Right cardiac atrium (tissue), 5 donors: ENCODE measurements around the gene AMOTL1. TPM values are rescaled to one million over a fixed set of nuclear protein-coding genes. Genes with fewer than 3 reads are reported as not detected.

Experiments
- ATAC-seq, 2 donors: fragments of 200-7000 bp; cut with Tn5 transposase; one replicate each; pipeline versions ENCODE4 v1.8.0 to v1.9.1; 2020; ENCODE audit warnings: moderate library complexity in 2 of 2, mild to moderate bottlenecking in 1 of 2
- DNase-seq, 3 donors: peaks; one replicate each; pipeline ENCODE4 v3.0.0-alpha.2; 2020
- H3K27ac ChIP-seq: one replicate; pipeline ENCODE4 v1.5.1; 2013; ENCODE audit warnings: mild to moderate bottlenecking, low read length, control low read depth, moderate library complexity
- H3K27me3 ChIP-seq: one replicate; pipeline ENCODE4 v1.6.1; 2013; ENCODE audit not compliant: control insufficient read depth, insufficient read depth
- H3K4me1 ChIP-seq: one replicate; pipeline ENCODE4 v1.6.1; 2013; ENCODE audit warnings: low read length; ENCODE audit not compliant: control insufficient read depth, insufficient read depth
- H3K4me3 ChIP-seq: one replicate; pipeline ENCODE4 v1.5.1; 2013; ENCODE audit warnings: low read length, control low read depth
- H3K9me3 ChIP-seq: one replicate; pipeline ENCODE4 v1.6.1; 2013; ENCODE audit warnings: low read length; ENCODE audit not compliant: control insufficient read depth
- WGBS: extraction: QIAGEN DNeasy Blood & Tissue Kit; methylation state at CpG from one replicate; pipeline ENCODE4 v1.1.7; 2013; 5-methylcytosine and 5-hydroxymethylcytosine counted together
- intact Hi-C, 4 donors: fragments of 100-400 bp; cut with DNase I; formaldehyde crosslinking; loops; one replicate each; pipeline versions ENCODE4 v1.11.0 to v1.14.0; 2022 to 2023
- polyA plus RNA-seq: library from polyadenylated mRNA; stranded (reverse); fragments of 200-250 nt; gene quantifications from one replicate; pipeline ENCODE4 v1.2.3, GENCODE V29; 2013
- total RNA-seq, 4 donors: library from RNA; stranded (reverse); fragmentation: NEBNext Ultra II Directional; extraction: Animal tissue kit (Norgen Biotek cat#: 25700); gene quantifications; one replicate each; pipeline ENCODE4 v1.2.1, GENCODE V29; 2021
- donor health status: healthy with polysubstance abuse.
- donor health status: DM: no; HTN: yes; CAD: no.
- donor health status: DM: no; HTN: no; CAD: no.
- donor health status: DM: no; HTN: yes; CAD: no; lungs with severe emphysema.
- donor health status: DM: yes; HTN: yes; CAD: no.

AMOTL1 gene
- total and polyA plus RNA-seq, 5 donors = 15.2 to 84.1 (median 54.5) TPM

- Histone ChIP-seq H3K27me3 (no peaks in the 10 kb centered on the region), H3K4me3 (no peak overlapping the region), H3K27ac (no peak overlapping the region), H3K9me3 (no peaks in the 10 kb centered on the region), H3K4me1 (peaks cover 9% of the 10 kb centered on the region)
- no peak for DNase-seq
- peak; percentile 49 to 69 for ATAC-seq
- intact Hi-C loops = no loop called here
- WGBS = 68% methylated on average over 3 of the region's 3 CpGs
These were observed 21.4 kb upstream of the AMOTL1 start for GRCh38 chr11:94746721-94747120.

- Histone ChIP-seq H3K27me3 (no peaks in the 10 kb centered on the region), H3K27ac (no peak overlapping the region), H3K9me3 (no peaks in the 10 kb centered on the region), H3K4me1 (peaks cover 7% of the 10 kb centered on the region), H3K4me3 (no peak overlapping the region)
- ATAC-seq (peak in 1 of 2 donors; percentile 49), DNase-seq (no peak)
- intact Hi-C loops = no loop called here
These were observed 21.0 kb upstream of the AMOTL1 start for GRCh38 chr11:94747146-94747545.

- Histone ChIP-seq H3K27me3 (no peaks in the 10 kb centered on the region), H3K4me3 (no peak overlapping the region), H3K27ac (no peak overlapping the region), H3K4me1 (peaks cover 7% of the 10 kb centered on the region), H3K9me3 (no peaks in the 10 kb centered on the region)
- WGBS = 90% methylated on average over 4 of the region's 4 CpGs
- ATAC-seq (no peak), DNase-seq (no peak)
- intact Hi-C loops = no loop called here
These were observed 20.5 kb upstream of the AMOTL1 start for GRCh38 chr11:94747601-94748041.

- Histone ChIP-seq H3K27ac (no peak overlapping the region), H3K27me3 (no peaks in the 10 kb centered on the region), H3K4me3 (no peak overlapping the region), H3K4me1 (peaks cover 13% of the 10 kb centered on the region), H3K9me3 (no peaks in the 10 kb centered on the region)
- ATAC-seq = no peak
- intact Hi-C loops = no loop called here
- DNase-seq = no peak
- WGBS = 87% methylated on average over 4 of the region's 4 CpGs
These were observed 18.8 kb upstream of the AMOTL1 start for GRCh38 chr11:94749369-94749768.

GRCh38 chr11:94750319-94751217 is 17.6 kb upstream of the AMOTL1 start:
- Histone ChIP-seq H3K27ac (peak overlapping the region; percentile 90), H3K9me3 (no peaks in the 10 kb centered on the region), H3K4me1 (peaks cover 13% of the 10 kb centered on the region), H3K4me3 (peak overlapping the region; percentile 17), H3K27me3 (no peaks in the 10 kb centered on the region)
- DNase-seq = peak; percentile 38 to 70 (median 50)
- ATAC-seq = peak; percentile 58 to 83
- intact Hi-C loops = no loop called here
- WGBS = 53% methylated on average over 10 of the region's 10 CpGs

GRCh38 chr11:94751218-94751609 is 16.9 kb upstream of the AMOTL1 start:
- H3K4me1 ChIP-seq = peaks cover 13% of the 10 kb centered on the region
- H3K9me3 ChIP-seq = no peaks in the 10 kb centered on the region
- no peaks in the 10 kb centered on the region for H3K27me3 ChIP-seq
- DNase-seq = no peak
- peak overlapping the region; percentile 17 for H3K4me3 ChIP-seq
- intact Hi-C loops = no loop called here
- ATAC-seq = no peak
- H3K27ac ChIP-seq = peak overlapping the region; percentile 48
- WGBS = 76% methylated on average over 5 of the region's 5 CpGs

GRCh38 chr11:94751786-94752185 is 16.4 kb upstream of the AMOTL1 start:
- 81% methylated on average over 5 of the region's 5 CpGs for WGBS
- no peak for ATAC-seq
- Histone ChIP-seq H3K4me1 (peaks cover 13% of the 10 kb centered on the region), H3K27me3 (no peaks in the 10 kb centered on the region), H3K4me3 (no peak overlapping the region), H3K27ac (no peak overlapping the region), H3K9me3 (no peaks in the 10 kb centered on the region)
- no peak for DNase-seq
- intact Hi-C loops = no loop called here

- 64% methylated on average over 1 of the region's 1 CpG for WGBS
- Histone ChIP-seq H3K4me1 (peaks cover 11% of the 10 kb centered on the region), H3K4me3 (no peak overlapping the region), H3K9me3 (no peaks in the 10 kb centered on the region), H3K27me3 (no peaks in the 10 kb centered on the region), H3K27ac (no peak overlapping the region)
- intact Hi-C loops = no loop called here
- no peak for DNase-seq
- no peak for ATAC-seq
These were observed 14.5 kb upstream of the AMOTL1 start for GRCh38 chr11:94753630-94754029.

- ATAC-seq = peak; percentile 76 to 79
- no peak overlapping the region for H3K27ac ChIP-seq
- intact Hi-C loops = no loop called here
These were observed 13.8 kb upstream of the AMOTL1 start for GRCh38 chr11:94754335-94754734.

GRCh38 chr11:94754819-94755218 is 13.3 kb upstream of the AMOTL1 start:
- Histone ChIP-seq H3K4me1 (peaks cover 11% of the 10 kb centered on the region), H3K4me3 (no peak overlapping the region), H3K9me3 (no peaks in the 10 kb centered on the region), H3K27me3 (no peaks in the 10 kb centered on the region), H3K27ac (no peak overlapping the region)
- WGBS = 78% methylated on average over 2 of the region's 2 CpGs
- no peak for DNase-seq
- intact Hi-C loops = no loop called here
- ATAC-seq = no peak

More at GRCh38 chr11:94754335-94754734, 13.8 kb upstream of the AMOTL1 start:
- Histone ChIP-seq H3K4me1 (peaks cover 11% of the 10 kb centered on the region), H3K9me3 (no peaks in the 10 kb centered on the region), H3K27me3 (no peaks in the 10 kb centered on the region), H3K4me3 (no peak overlapping the region)
- no peak for DNase-seq
- 27% methylated on average over 2 of the region's 2 CpGs for WGBS

GRCh38 chr11:94755494-94755893 is 12.7 kb upstream of the AMOTL1 start:
- Histone ChIP-seq H3K4me3 (no peak overlapping the region), H3K27ac (no peak overlapping the region), H3K9me3 (no peaks in the 10 kb centered on the region), H3K27me3 (no peaks in the 10 kb centered on the region), H3K4me1 (peaks cover 6% of the 10 kb centered on the region)
- DNase-seq (no peak), ATAC-seq (no peak)
- 96% methylated on average over 11 of the region's 11 CpGs for WGBS
- intact Hi-C loops = no loop called here
